Fibroblast of the conjunctiva (primary cell): ENCODE measurements around the gene VPS16.

ENCODE experiments used
- DNase-seq: peaks from one replicate; pipeline ENCODE4 v3.0.0-alpha.2; 2010; ENCODE audit warnings: low read depth

The VPS16 gene

DNA sequence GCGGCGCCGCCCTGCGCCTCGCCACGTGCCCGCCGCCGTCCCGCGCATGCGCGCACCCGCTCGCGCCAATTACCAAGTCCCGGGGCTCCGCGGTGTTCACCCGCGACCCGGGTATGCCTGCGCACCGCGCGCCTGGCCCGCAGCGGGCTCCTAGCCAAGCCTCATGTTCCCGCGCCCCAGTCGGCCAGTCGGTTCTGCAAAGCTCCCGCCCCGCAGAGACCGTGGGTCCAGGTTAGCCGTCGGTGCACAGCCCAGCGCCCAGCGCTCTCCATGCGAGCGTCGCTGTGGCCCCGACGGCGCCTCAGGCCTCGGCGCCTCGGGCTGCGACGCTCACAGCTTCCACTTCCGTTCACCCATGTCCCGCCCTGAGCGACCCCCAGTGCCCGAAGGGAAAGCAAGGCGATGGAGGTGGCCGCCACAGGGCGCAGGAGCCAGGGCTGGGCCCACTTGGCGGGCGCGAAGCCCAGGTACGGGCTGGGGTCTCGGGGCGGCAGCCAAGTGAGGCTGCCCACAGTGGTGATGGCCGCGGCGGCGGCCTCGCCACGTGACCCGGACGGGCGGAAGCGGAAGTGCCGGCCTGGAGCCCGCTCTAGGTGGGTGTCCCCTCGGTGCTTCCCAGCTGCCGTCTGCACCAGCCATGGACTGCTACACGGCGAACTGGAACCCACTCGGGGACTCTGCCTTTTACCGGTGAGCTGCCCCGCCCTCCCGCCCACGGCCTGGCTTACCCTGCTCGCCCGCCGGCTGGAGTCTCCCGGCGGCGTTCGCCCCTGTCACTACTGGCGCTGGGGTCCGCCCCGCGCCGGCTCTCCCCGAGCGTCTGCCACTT is at the start of gene VPS16, which contains the start of gene PCED1A:
TSS of gene VPS16 (plus strand) at position 608 of the 829 bp plus-strand sequence. CDS start at position 638, 30 bp downstream.
TSS of gene PCED1A (minus strand) at position 518 of the 829 bp plus-strand sequence. CDS start 743 bp downstream, outside the sequence.
- peak; percentile 60 for DNase-seq

DNA sequence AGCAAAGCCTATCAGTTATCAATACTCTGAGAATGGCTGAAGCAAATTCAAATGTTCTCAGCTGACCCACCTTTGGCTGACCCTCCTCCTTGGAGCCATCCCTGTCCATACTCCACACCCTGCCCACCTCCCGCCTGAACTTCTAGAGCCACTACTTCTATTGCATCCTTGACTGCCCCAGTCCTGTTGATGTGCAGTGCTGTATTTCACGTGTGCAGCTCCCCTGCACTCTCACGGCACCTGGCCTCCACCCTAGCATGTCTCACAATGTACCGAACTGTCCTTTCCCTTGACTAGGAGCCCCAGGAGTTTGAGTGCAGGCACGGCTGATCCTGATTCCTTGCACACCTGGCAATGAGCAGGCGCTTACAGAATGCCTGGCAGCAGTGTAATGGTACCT is 47.1 kb upstream of the VPS16 start:
- no peak for DNase-seq

- DNase-seq: no peak
Observed at GRCh38 chr20:2794202-2794748, 46.3 kb upstream of the VPS16 start.

DNA sequence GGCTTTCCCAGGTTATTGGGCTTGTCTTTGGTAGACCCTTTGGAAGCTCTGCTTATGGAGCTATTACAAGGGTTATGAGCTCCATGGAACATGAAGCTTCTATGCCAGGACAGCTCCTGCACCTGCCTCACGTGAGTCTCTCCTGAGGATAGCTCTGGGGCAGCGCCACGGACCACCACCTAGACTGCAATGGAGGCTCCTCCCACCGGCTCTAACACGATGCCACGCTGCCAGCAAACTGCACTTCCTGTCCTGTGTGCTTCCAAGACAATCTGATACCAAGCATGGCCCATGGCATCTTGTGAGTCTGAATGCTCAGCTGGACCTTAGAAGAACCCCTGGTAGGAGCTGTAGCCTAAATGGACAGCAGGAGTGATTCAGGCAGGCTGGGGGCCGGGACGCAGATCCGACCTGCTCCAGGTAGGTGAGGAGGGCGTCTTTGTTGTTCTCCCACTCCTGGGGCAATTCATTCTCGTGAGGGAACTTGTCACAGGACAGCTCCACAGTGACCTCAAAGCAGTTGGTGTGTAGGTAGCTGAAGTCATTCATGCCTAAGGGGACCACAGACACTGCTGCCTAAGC is 45.6 kb upstream of the VPS16 start:
- DNase-seq: no peak

DNA sequence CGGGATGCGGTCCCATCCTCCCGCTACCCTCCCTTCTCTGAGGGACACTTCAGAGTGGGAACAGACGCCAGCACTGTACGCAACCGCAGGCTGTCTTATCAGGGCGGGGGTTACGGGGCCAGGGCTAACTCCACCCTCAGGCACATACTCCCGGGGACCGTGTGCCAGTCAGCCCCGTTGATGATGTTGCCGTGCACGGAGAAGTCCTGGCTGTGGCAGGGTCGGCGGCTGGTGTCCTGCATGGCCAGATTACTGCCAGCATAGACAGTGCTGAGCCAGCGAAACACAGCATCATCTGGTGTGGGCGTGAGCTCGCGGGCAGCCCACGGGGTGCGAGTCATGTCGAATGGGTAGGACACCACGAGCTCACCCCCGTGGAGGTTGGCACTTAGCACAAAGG is 45.1 kb upstream of the VPS16 start:
- DNase-seq: no peak

DNA sequence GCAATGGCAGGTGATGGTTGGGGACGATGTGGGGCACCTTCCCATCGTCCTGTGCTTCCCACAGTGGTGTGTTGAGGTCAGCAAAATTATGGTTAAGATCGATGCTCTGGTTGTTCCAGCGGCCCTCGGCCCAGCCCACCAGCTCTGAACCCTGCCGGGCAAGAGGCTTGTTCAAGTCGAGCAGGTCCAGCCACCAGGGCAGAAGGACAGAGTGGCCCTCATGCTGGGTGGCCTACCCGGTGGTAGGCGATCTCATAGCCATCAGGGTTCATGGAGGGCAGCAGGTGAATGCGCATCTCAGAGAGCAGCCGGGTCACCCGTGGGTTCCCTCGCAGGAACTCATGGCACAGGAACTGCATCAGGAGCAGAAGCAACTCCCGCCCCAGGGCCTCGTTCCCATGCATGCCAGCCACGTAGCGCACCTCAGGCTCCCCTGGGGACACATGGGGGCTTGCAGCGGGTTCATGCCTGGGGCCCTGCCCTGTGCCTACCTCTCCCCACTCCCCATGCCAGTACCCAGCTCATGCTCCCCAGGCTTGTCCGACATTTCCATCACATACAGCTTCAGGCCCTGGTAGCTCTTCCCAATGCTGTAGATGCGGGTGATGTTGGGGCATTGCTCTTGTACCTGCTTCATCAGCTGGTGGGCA is 44.4 kb upstream of the VPS16 start:
- no peak for DNase-seq

DNA sequence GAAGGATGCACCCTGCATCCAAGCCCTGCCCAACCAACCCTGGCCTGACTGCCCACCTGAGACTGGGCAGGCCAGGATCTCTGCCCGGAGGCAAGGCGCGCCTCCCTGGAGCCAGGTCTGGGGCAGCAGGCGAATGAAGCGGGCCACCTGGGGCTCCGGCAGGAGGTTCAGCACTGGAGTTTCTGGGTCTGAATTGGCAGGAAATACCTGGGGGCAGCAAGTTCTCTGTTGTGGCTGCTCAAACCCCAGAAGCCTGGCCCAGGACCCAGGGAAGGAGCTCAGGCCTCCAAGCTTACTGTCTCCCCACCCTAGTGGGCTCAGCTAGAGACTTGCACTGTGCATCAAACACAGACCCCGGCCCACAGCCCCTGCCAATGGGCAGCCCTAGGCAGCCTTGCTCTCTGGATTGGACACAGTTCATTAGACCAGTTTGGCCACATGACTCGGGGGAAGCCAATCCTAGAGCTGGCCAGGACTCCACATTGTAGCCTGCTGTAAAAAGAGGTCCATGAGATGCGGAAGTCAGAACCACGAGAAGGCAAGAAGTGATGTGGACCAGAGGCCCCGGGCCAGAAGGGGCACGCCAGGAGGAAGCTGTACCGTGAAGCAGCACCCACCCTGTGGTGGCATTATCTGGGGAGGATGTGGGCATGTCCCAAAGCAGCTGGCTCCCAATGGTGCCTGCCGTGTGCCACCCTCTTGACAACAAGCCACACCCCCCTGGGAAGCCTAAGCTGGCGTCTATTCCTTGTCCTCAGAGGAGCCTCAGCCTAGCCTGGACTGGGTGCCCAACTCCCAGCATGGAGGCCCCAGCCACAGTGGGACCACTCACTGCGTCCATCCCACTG is 43.2 kb upstream of the VPS16 start:
- no peak for DNase-seq

DNA sequence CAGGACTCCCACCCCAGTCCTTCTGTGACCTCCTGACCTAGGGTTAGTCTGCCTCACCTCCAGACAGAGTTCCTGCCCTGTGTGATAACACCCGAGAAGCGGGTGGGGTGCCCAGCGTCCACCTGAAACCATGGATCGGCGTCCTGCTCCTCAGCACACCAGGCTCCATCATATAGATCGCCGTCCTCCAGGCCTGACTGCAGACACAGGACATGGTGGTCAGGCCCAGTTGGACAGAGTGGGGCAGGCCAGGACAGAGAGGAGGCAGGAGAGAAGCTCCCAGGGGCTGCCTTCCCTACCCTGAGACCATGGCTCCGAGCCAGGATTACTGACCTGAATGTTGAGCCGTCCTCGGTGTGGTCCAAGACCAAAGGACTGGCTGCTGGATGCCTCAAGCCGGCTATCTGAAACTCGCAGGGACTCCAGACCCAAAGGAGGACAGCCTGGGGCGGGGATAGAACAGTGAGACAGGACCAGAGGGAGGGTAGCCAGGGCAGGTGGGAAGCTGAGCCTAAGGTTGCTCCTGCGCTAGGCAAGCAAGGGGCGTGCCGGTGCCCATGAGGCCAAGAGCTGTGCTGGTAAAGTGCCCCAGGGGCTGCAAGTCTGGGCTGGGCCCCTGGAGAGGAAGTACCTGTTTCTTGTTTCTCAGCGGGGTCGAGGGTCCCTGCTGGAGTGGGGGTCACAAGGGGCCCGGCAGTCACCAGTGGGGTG is 42.3 kb upstream of the VPS16 start:
- no peak for DNase-seq

GRCh38 chr20:2798814-2799213 is 41.7 kb upstream of the VPS16 start:
- no peak for DNase-seq

DNA sequence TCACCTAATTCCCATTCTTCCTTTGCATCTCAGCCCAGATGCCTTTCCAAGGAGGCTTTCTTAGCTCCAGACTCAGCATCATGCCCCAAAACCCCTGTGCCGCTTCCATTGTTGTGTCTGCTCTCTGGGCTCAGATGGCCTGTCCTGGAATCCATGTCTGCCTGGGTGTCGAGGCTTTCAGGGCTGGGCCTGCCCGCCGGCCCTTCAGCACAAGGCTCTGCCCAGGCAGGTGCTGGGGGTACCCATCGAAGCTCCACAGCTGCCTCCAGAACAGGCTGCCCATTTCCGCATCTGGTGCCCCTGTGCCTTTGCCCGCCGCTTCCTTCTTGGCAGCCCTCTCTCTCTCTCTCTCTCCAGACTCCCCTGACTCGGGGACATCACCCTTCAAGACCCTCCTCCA is 41.3 kb upstream of the VPS16 start:
- DNase-seq: no peak

DNA sequence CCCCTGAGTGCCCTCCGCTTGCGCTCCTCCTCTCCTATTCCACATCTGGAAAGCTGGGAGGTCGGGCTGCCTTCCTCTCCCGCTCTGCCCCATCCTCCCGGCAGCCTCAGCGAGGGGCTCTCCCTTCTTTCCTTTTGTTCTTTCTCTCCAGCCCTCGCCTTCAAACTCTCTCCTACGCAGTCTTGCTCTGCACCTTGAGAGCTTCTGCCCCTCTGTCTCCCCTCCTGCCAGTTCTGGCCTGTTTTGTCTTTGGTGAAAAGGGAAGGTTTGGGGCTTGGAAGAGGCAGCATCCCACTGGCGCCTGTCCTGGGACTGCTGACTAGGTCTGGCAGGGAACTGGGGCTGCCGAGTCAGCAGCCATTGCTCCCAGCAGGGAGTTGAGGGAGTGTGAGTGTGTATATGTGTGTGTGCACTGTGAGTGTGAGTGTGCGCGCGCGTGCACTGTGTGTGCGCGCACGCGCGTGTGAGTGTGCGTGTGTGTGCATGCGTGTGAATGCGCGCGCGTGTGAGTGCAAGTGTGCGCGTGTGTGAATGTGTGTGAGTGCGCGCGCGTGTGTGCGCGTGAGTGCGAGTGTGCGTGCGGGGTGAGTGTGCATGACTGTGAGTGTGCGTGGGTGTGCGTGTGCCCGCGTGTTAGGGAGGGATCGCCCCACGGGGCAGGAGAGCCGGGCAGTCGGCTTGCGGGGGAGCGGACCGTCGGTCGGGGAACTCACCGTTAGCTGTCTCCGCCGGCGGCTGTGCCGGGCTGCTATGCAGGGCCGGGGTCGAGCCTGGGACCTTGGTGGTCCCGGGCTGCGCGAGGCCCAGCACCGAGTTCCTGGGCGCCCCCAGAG is 40.6 kb upstream of the VPS16 start:
- no peak for DNase-seq

DNA sequence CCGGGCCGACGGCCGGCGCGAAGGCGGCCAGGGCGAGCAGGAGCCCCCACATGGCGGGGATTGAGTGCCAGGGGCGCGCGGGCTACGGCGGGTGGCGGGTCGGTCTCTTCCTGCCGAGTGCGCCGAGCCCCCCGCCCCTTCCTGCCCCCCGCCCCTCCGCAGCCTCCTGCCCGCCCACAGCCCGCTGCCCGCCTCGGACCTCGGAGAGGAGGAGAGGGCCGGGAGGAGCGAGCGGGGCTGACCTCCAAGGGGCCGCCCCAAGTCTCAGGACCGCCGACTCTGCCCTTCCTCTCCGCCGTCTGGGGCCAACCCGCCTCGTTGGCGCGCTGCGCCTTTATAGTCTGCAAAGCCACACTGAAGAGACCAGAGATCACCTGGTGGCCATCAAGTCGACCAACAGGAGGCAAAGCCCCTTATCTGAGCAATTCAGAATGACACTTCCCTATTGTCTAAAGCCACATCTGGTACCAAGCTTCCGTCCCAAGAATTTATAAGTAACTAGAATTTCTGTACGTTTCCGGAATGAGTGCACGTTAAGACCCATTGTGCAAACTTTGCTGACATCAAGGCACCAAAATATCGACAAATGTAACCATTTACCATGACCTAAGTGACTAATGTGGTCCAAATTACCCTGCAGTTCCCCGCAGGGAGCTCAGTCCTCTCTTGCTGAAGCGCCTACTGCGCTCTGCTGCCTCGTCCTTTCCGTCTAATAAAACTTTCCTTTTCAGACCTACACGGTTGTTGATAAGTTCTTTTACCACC is 39.8 kb upstream of the VPS16 start, which contains the start of gene CPXM1:
TSS of gene CPXM1 (minus strand) at position 107 of the 765 bp plus-strand sequence. CDS start at position 52, 55 bp downstream.
- DNase-seq: no peak

GRCh38 chr20:2801286-2801728 is 39.2 kb upstream of the VPS16 start:
- DNase-seq: no peak

GRCh38 chr20:2804041-2804828 is 36.3 kb upstream of the VPS16 start:
- no peak for DNase-seq

GRCh38 chr20:2804852-2805688 is 35.5 kb upstream of the VPS16 start:
- DNase-seq: no peak

- DNase-seq: no peak
Observed at GRCh38 chr20:2805689-2806350, 34.7 kb upstream of the VPS16 start.

DNA sequence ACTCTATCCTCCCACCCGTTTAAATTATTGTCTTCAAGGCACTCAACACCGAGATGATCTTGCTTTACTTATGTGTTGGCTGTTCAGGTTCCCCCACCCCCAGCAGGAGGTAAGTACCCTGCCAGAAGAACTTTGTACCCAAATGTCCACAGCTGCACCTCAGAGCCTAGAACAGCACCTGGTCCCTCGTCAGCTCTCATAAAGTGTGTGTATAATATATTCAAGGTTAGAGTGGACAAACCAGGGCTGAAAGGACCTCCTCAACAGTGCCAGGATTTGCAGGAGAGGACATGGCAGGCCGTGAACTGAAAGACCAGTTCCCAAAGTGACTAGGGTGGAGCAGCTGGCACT is 34.2 kb upstream of the VPS16 start:
- no peak for DNase-seq
